ENCODE results near the gene PAOX. TPM values are rescaled to one million over a fixed set of nuclear protein-coding genes. Genes with fewer than 3 reads are reported as not detected.
A peak's percentile ranks its signal among the peaks of the same experiment; 100 is the strongest.

The PAOX gene
- total and polyA plus RNA-seq, 8 donors: 2.8 to 9.9 (median 3.8) TPM

GRCh38 chr10:133358162-133358924, 20.7 kb upstream of the PAOX start:
- DNase-seq (peak in 4 of 6 donors; percentile 28 to 89 (median 68)), FAIRE-seq (no peak), ATAC-seq (peak in 2 of 4 donors; percentile 11 to 31)
- Histone ChIP-seq H3K9me3 (no peaks in the 10 kb centered on the region), H3K27ac (peak overlapping the region in 2 of 4 donors; percentile 32 to 46), H3K4me1 (peaks cover 10 to 20% (median 10%) of the 10 kb centered on the region in 3 donors), H3K27me3 (no peaks in the 10 kb centered on the region), H3K36me3 (peaks cover 0 to 11% (median 0%) of the 10 kb centered on the region in 3 donors), H3K4me3 (no peak overlapping the region)
- 83 to 87% methylated on average over 34 to 41 of the region's 41 CpGs for WGBS, 2 donors
- TF ChIP-seq CTCF (IDR thresholded peaks at IDR 0.05): no peak
- intact Hi-C loops (cut with DNase I): no loop called here

- DNase-seq: peak in 1 of 6 donors; percentile 62
- H3K4me3 ChIP-seq: no peak overlapping the region
- no peaks in the 10 kb centered on the region for H3K9me3 ChIP-seq
- H3K27ac ChIP-seq: peak overlapping the region in 3 of 4 donors; percentile 5 to 46 (median 32)
- no peak for TF ChIP-seq CTCF (IDR thresholded peaks at IDR 0.05)
- H3K4me1 ChIP-seq: peaks cover 10 to 20% (median 10%) of the 10 kb centered on the region in 3 donors
- WGBS, 2 donors: 71 to 81% methylated on average over 11 of the region's 11 CpGs
- ATAC-seq: peak in 1 of 4 donors; percentile 4
- H3K36me3 ChIP-seq: peaks cover 0 to 11% (median 0%) of the 10 kb centered on the region in 3 donors
- H3K27me3 ChIP-seq: no peaks in the 10 kb centered on the region
- intact Hi-C loops (cut with DNase I): no loop called here
- no peak for FAIRE-seq
Observed at GRCh38 chr10:133358925-133359310, 20.1 kb upstream of the PAOX start.

GRCh38 chr10:133359554-133359971, 19.5 kb upstream of the PAOX start:
- 14 to 15% methylated on average over 6 of the region's 6 CpGs for WGBS, 2 donors
- no peak for TF ChIP-seq CTCF (IDR thresholded peaks at IDR 0.05)
- peak overlapping the region in 2 of 4 donors; percentile 5 to 32 for H3K27ac ChIP-seq
- no peak for FAIRE-seq
- H3K36me3 ChIP-seq: peaks cover 0 to 13% (median 0%) of the 10 kb centered on the region in 3 donors
- H3K4me1 ChIP-seq: peaks cover 10 to 20% (median 10%) of the 10 kb centered on the region in 3 donors
- peak; percentile 51 to 91 (median 76) for DNase-seq
- no peaks in the 10 kb centered on the region for H3K9me3 ChIP-seq
- no peak overlapping the region for H3K4me3 ChIP-seq
- ATAC-seq: peak; percentile 58 to 59 (median 58)
- intact Hi-C loops (cut with DNase I): no loop called here
- no peaks in the 10 kb centered on the region for H3K27me3 ChIP-seq

GRCh38 chr10:133359972-133360610, 19.0 kb upstream of the PAOX start:
- intact Hi-C loops (cut with DNase I): no loop called here
- DNase-seq (peak in 3 of 6 donors; percentile 42 to 59 (median 53)), FAIRE-seq (no peak), ATAC-seq (peak; percentile 6 to 71 (median 50))
- WGBS, 2 donors: 34 to 36% methylated on average over 17 of the region's 17 CpGs
- peak overlapping the region in 1 of 4 donors; percentile 32 for H3K27ac ChIP-seq
- H3K4me1 ChIP-seq: peaks cover 10 to 20% (median 10%) of the 10 kb centered on the region in 3 donors
- peaks cover 0 to 19% (median 0%) of the 10 kb centered on the region in 3 donors for H3K36me3 ChIP-seq
- no peak for TF ChIP-seq CTCF (IDR thresholded peaks at IDR 0.05)
- no peak overlapping the region for H3K4me3 ChIP-seq
- no peaks in the 10 kb centered on the region for H3K9me3 ChIP-seq
- H3K27me3 ChIP-seq: no peaks in the 10 kb centered on the region
